ENCODE measurements around the gene RTL5.

The RTL5 gene

GRCh38 chrX:72133851-72134546 is 2.3 kb upstream of the RTL5 start:
- Histone ChIP-seq H3K4me1 (ENCODE audit: insufficient read depth, low read length, severe bottlenecking) (no peaks in the 10 kb centered on the region), H3K27me3 (ENCODE audit: insufficient read depth, low read length) (no peaks in the 10 kb centered on the region), H4K20me1 (ENCODE audit: insufficient read depth, low read length) (no peaks in the 10 kb centered on the region), H3K36me3 (ENCODE audit: insufficient read depth, low read length) (no peaks in the 10 kb centered on the region), H3K79me2 (ENCODE audit: insufficient read depth, low read length) (no peaks in the 10 kb centered on the region), H3F3A (ENCODE audit: insufficient read depth, low read length) (no peaks in the 10 kb centered on the region), H2AFZ (ENCODE audit: low read length) (no peak overlapping the region), H3K9me3 (ENCODE audit: low read length) (no peaks in the 10 kb centered on the region), H3K9me2 (ENCODE audit: low read depth, low read length) (no peaks in the 10 kb centered on the region), H3K4me2 (ENCODE audit: low read length) (no peak overlapping the region), H3K9ac (ENCODE audit: low read length) (no peak overlapping the region), H3K27ac (ENCODE audit: low read depth, low read length, poor library complexity, severe bottlenecking) (no peak overlapping the region), H3K4me3 (ENCODE audit: low read depth, low read length, poor library complexity, severe bottlenecking) (no peak overlapping the region)
- TF ChIP-seq EZH2 (IDR thresholded peaks at IDR 0.05; ENCODE audit: borderline replicate concordance, low read length) (no peak), CTCF (IDR thresholded peaks at IDR 0.05; ENCODE audit: low read length) (no peak)

- H3K9me2 ChIP-seq (ENCODE audit: low read depth, low read length), result no peaks in the 10 kb centered on the region
- no peaks in the 10 kb centered on the region for H3K27me3 ChIP-seq (ENCODE audit: insufficient read depth, low read length)
- H4K20me1 ChIP-seq (ENCODE audit: insufficient read depth, low read length), result no peaks in the 10 kb centered on the region
- no peaks in the 10 kb centered on the region for H3K4me1 ChIP-seq (ENCODE audit: insufficient read depth, low read length, severe bottlenecking)
- no peak overlapping the region for H3K27ac ChIP-seq (ENCODE audit: low read depth, low read length, poor library complexity, severe bottlenecking)
- H3K79me2 ChIP-seq (ENCODE audit: insufficient read depth, low read length), result no peaks in the 10 kb centered on the region
- no peak overlapping the region for H3K4me3 ChIP-seq (ENCODE audit: low read depth, low read length, poor library complexity, severe bottlenecking)
- H3K9ac ChIP-seq (ENCODE audit: low read length), result no peak overlapping the region
- no peaks in the 10 kb centered on the region for H3K9me3 ChIP-seq (ENCODE audit: low read length)
- H2AFZ ChIP-seq (ENCODE audit: low read length), result no peak overlapping the region
- no peaks in the 10 kb centered on the region for H3K36me3 ChIP-seq (ENCODE audit: insufficient read depth, low read length)
- TF ChIP-seq EZH2 (IDR thresholded peaks at IDR 0.05; ENCODE audit: borderline replicate concordance, low read length) (no peak), CTCF (IDR thresholded peaks at IDR 0.05; ENCODE audit: low read length) (no peak)
- no peaks in the 10 kb centered on the region for H3F3A ChIP-seq (ENCODE audit: insufficient read depth, low read length)
- H3K4me2 ChIP-seq (ENCODE audit: low read length), result no peak overlapping the region
These were observed 741 bp upstream of the RTL5 start for GRCh38 chrX:72132456-72132855.

DNA sequence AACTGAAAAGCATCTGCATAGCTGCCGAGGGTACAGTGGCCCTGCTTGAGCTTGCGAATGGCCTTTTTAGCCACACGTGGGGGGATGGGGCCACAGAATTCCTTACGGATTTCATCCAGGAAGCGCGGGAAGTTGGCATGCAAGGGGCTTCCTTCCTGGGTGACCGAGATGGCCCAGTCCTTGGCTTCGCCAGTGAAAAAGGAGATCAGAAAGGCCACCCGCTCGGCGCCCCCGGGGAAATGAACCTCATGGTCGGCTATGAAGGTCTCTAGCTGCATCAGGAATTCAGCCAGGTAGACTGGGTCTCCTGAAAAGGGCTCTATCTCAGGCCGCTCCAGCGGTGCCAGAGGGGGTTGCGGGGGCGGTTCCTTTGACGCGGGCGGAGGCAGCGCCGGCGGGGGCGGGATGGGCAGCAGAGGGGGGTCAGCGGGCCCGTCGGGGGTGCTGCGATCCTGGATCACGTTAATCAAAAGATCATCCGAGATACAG is 909 bp downstream of the RTL5 start:
- no peaks in the 10 kb centered on the region for H3F3A ChIP-seq (ENCODE audit: insufficient read depth, low read length)
- H3K4me1 ChIP-seq (ENCODE audit: insufficient read depth, low read length, severe bottlenecking), result no peaks in the 10 kb centered on the region
- no peak overlapping the region for H3K4me3 ChIP-seq (ENCODE audit: low read depth, low read length, poor library complexity, severe bottlenecking)
- H2AFZ ChIP-seq (ENCODE audit: low read length), result no peak overlapping the region
- no peaks in the 10 kb centered on the region for H4K20me1 ChIP-seq (ENCODE audit: insufficient read depth, low read length)
- H3K27me3 ChIP-seq (ENCODE audit: insufficient read depth, low read length), result no peaks in the 10 kb centered on the region
- no peaks in the 10 kb centered on the region for H3K36me3 ChIP-seq (ENCODE audit: insufficient read depth, low read length)
- H3K9me2 ChIP-seq (ENCODE audit: low read depth, low read length), result no peaks in the 10 kb centered on the region
- TF ChIP-seq EZH2 (IDR thresholded peaks at IDR 0.05; ENCODE audit: borderline replicate concordance, low read length) (no peak), CTCF (IDR thresholded peaks at IDR 0.05; ENCODE audit: low read length) (no peak)
- H3K79me2 ChIP-seq (ENCODE audit: insufficient read depth, low read length), result no peaks in the 10 kb centered on the region
- no peak overlapping the region for H3K27ac ChIP-seq (ENCODE audit: low read depth, low read length, poor library complexity, severe bottlenecking)
- no peaks in the 10 kb centered on the region for H3K9me3 ChIP-seq (ENCODE audit: low read length)
- H3K9ac ChIP-seq (ENCODE audit: low read length), result no peak overlapping the region
- no peak overlapping the region for H3K4me2 ChIP-seq (ENCODE audit: low read length)
